ENCODE results near the gene DOC2B.
"Not testable (repeated sequence)": the region's sequence is repeated elsewhere in the genome, so short reads cannot be mapped to it uniquely, and the experiment has no call there.

DOC2B gene

DNA sequence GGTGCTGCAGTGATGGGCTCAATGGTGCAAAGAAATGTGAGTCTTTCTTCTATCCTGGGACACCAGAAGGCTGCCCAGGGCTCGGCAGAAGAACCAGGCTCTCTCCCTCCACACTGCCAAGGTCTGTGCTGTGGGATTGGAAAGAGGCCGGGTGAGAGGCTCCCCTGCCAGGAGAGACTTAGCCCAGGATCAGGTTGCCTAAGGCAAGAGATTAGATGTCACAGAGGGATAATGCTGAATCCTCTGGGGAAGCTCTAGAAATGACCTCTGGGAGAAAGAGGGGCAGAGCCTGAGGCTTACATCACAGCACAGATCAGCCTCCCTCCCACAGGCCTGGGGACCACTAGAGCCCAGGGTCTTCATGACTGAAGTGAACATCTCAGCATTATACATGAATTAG is 5.7 kb upstream of the DOC2B start:
- no peak for DNase-seq

DNA sequence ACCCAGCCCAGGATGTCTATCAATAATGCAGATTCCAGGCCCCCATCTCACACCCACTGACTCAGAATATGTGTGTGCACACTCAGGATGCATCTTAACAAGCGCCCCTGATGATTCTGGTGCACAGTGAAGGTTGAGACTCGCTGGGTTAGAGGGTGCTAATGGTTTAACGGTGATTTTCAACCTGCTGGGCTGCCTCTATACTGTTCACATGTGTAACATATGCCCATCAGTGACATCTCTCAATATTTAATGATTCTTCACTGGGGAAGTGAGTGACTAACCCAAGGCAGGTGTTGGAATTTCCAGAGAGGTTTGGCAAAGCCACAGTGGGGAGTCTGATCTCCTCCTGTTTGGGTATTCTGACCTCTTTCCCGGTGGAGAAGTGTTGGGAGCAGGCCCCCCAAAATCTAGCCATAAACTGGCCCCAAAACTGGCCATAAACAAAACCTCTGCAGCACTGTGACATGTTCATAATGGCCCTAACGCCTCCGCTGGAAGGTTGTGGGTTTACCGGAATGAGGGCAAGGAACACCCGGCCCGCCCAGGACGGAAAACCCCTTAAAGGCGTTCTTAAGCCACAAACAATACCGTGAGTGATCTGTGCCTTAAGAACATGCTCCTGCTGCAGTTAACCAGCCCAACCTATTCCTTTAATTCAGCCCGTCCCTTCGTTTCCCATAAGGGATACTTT is 4.1 kb upstream of the DOC2B start:
- DNase-seq = no peak

DNA sequence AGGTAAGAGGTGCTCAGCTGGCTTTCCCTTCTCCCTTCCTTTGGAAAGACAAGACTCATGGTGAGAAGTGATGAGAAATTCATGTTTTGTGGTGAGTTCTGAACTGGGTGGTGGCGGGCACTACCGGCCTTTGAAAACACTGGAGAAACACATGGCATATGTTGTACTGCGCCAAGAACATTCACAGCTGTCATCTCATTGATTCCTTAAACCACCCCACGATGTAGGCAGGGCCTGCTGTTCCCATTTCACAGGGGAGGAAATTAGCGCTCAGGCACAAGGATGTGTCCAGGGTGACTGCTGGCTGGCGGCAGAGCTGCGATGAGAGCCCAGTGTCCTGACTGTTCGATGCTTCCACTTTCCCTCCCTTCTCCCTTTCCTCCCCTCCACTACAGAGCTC is 1.6 kb upstream of the DOC2B start:
- DNase-seq = no peak

DNA sequence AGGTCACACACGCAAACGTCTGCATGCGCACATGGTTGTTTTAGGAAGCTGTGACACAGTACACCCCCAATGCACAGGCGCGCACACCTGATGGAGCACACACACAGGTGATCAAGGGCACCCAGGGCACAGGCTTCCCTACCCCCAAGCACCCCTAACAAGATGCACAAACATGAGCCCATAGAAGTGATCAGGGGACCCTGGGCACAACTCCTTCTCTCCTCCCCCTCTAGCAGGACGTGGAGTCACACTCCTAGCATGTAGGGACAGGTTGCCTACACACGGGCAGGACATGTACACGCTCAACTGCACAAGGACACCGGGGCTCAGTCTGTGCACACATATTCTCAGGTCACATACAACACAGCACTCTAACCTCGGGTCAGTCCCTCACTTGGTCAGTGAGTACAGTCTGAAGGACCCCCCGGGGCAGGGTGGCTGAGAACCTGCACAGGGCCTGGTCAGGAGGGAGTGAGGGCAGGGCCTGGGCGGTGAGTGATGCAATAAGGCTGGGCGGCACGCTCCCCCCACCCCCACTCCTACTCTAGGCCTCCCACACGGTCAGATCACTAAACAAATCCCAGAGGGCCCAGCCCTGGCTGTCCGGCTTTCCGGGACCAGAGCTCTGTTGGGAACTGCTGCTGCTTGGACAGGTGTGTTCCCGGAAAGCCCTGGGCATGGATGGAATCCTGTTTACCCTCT is 751 bp upstream of the DOC2B start:
- DNase-seq = no peak

DNA sequence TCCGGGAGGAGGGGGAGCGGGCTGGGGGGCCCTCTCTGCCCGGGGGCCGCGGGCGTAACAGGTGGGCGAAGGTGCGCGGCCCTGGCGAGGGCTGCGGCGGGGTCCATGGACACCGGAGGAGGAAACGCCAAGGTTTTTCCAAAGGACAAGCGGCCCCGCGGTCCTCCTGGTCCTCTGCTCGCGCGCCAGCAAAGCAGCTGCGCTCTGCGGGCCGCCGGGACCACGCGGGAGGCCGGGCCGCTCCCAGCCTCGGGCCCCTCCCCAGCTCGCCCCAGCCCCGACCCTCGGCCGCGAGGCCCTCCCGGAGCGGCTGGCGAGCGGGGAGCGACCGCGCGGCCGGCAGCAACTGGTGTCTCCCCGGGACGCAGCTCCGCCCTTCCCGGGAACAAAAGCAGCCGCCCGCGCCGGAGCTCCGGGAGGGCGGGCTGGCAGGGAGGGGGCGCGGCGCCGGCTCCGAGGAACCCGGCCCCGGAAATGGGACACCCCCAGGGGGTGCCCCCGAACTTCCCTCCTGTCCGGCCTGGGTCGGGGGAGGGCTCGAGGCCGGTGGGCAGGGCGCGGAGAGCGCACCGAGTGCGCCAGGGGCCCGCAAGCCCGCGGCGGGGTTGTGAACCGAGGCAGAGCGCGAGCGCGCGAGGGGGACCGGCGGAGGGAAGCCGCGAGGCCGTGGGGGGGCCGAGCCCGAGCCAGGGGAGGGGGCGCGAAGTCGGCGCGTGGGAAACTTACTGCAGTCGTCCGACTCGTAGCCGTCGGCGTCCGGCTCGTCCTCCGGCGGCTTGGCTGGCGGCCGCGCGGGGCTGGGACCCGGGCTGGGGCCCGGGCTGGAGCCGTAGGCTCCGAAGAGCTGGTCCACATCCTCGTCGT is 837 bp downstream of the DOC2B start:
- DNase-seq = no peak

DNA sequence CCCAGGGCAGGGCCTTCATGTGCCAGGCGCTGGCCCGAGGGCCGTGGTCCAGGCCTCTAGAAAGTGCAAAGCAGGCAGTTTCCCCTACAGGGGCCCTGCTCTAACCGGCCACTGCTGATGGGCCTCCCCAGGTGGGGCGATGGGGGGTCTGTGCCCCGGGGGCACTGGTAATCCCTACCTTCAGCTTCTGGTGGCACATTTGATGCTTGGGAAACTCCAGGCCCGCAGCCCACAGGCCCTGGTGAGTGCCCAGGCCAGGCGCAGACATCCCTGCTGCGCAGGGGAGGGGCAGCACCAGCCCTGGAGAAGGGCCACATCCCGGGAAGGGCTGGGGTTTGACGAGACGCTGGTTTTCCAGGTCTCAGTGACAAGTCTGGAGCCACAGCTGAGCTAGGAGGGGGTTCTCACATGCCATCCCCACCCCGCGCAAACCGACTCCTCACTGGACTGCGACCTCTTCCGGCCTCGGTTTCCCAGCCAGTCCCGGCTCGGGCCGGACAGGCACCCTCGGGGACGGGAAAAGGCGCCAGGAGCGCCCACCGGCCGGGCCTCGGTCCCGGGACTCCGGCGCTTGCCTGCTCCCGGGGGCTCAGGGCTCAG is 1.6 kb downstream of the DOC2B start:
- DNase-seq = no peak

DNA sequence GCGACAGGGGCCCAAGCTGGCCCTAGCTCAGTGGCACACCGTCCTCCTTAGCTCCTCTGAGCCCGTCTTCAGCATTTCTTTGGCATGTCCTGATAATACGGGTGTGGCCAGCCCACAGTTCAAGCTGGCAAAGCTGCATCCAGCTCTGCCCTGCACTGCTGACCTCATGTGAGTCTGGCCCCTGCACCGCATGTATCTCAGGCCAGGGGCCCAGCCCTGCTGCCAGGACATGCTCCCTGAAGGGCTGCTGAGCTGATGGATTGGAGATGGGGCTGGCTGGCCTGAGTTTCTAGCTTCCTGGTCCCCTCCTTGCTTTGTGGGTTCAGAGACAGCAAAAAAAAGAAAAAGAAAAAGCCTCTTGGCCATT is 2.4 kb downstream of the DOC2B start:
- DNase-seq = no peak

DNA sequence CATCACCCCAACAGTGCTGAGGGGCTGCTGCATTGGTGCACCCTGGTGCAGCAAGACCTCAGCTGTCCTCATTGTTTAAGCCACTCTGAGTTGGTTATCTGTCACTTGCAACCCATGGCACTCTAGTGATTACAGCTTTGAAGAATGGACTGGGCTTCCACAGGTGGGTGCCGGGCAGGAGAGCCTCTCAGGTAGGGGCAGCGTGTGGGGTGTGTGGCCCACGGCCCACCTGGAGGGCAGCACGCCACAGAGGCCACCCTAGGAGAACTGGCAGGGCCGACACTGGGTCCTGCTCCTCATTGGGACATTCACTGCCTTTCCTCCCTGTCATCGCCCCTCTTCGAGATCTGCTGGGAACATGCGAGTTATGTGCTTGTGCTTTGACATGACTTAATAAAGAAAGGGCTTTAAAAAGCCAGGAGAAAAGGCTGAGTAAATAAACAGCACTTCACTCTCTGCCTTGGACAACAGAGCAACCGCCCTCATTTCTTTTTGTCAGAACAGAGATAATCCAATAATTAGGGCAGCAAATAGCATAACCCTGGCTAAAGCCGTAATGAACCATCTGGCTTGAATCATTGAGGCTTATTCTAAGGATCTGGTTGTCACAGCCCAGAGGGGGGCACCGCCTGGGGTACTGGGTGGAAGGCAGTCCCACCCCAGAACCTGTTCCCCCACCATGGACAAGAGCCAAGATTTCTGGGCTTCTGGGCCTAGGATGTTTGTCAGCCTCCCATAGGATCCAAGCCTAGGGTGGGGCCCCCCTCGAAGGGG is 3.0 kb downstream of the DOC2B start:
- DNase-seq = no peak

DNA sequence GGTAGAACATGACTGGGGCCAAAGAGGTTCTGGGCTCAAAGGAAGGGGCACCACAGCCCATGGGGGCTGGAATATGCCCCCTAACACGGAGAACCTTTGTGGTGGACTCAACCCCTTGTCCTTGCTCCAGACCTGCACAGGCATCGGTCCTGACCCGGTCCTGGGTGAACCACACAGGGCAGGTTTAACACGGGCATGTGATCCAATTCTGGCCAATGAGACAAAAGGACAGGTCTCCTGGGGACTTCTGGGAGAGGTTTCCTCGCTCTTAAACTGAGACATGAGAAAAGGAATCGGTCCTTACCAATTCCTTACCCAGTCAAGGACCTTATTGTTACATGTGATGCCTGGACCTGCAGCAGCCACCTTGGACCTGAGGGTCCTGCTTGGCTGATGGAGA is 3.7 kb downstream of the DOC2B start:
- no peak for DNase-seq

DNA sequence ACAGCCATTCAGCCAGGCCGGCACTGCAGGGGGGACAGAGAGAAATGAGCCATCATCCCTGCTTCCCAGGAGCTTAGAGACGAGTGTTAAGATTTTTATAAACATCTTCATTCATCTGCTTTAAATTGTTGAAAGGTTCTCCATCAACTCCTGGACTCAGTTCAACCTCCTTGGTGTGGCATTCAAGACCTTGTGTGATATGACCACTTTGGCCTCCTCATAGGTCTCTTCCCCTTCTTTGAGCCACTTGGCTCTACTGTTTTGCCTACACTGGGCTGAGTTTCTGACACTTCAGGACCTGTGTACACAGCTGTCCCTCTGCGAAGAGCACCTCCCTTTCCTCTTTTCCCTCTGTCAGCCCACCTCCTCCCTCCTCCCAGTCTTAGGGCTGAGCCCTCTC is 4.3 kb downstream of the DOC2B start:
- DNase-seq = no peak

DNA sequence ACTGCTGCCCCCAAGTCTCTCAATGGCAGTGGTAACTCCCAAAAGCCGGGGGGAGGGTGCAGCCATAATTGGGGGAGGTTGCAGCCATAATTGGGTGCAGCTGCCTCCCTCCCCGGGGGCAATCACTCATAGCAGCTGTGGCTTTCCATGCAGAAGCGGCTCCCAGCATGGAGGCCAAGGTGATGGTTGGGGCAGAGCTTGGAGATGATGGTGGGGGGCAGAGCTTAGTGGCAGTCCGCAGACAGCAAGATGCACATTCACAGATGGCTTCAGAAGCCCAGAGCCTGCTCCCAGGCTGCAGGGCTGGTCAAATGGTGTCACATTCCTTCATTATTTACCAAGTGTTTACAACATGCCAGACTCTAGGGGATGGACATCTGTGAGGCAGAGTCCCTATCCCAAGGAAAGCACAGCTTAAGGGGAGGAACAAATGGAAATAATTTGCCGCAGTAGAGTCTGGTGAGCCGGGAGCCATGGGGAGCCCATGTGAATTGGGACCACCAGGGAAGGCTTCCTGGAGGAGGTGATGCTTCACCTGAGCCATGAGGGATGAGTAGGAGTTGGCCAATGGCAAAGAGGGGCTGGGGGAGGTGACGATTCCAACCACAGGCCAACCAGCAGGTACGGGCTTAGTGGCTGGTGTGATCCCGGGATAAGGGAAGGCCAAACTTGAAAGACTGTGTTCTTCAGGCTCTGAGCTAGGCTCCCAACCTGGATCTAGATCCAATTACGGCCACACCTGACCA is 8.1 kb downstream of the DOC2B start:
- DNase-seq = no peak

DNA sequence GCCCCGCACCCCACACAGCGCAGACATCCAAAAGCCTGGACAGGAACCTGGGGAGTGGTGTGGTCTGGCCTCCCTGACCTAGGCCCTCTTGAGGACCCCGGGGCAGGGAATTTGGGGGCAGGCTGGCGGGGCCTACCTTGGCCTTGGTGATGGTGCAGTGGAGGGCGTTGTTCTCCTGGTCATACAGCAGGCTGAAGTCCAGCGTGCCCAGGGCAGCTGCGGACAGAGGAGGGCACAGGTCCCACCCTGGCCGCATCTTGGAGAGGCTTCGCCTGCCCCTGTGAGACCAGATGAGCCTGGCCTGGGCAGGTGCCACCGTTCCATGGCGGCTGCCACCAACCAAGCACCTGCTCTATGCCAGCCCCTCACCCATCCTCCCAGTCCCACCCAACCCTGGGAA is 9.0 kb downstream of the DOC2B start:
- no peak for DNase-seq

DNA sequence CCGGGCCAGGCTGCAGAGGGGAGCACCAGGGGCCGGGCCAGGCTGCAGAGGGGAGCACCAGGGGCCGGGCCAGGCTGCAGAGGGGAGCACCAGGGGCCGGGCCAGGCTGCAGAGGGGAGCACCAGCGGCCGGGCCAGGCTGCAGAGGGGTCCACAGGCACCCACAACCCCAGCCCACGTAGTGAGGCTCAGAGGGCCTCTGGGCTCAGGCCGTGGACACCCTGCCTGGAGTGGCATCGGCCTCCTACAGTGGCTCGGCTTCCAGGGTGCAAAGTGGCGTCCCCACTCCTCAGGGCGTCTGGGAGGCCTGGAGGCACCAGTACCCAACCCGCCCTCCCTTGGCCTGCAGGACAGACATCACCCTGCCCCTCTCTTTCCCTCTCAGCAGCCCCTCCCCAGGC is 9.6 kb downstream of the DOC2B start:
- no peak for DNase-seq

DNA sequence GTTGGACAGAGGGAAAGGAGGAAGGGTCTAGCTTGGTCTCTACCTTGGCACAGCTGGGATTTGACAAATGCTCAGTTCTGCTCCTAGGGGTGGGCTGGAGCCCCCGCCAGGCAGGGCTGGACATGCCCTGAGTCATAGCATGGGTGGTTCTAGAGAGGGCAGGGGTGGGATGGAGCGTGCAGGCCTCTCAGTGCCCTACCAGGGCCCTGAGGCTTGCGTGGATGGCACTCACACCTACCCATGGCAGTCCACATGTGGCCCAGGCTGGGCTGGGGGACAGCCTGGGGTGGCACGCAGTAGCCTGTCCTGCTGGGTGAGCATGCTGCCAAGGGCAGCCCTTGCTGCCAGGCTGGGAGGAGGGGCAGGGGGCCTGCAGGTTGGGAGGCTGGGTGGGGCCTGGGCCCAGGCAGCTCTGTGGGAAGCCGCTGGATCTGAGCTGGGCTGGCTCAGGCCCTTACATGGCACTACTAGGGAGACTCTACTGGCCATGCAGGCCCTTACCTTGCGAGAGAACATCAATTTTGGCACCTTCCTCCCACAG is 11.2 kb downstream of the DOC2B start:
- no peak for DNase-seq

DNA sequence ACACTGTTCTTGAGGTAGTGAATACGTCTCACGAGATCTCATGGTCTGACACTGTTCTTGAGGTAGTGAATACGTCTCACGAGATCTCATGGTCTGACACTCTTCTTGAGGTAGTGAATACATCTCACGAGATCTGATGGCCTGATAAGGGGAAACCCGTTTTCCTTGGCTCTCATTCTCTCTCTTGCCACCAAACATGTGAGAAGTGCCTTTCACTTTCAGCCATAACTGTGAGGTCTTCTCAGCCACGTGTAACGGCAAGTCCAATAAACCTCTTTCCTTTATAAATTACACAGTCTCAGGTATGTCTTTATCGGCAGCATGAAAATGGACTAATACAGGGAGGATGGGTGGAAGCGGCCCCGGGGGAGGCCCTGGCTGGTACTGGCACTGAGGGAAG is 12.8 kb downstream of the DOC2B start:
- not testable (repeated sequence) for DNase-seq

DNA sequence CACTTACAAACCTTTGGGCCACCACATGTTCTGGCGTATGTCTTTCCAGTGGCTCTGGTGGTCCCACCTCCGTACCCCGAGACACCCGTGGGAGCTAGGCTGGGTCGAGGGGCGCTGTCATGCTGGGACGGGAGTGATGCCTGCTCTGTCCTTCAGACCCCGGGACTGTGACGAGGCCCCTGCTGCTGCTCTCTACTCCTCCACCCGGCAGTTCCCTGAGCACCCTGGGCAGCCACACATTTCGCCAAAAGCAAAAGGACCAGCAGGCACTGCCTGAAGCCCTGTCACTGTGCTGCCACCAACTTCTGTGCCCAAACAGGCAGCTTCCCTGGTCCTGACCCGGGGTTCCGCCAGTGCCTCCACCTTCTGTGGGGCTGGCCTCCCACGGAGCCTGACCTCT is 15.5 kb downstream of the DOC2B start:
- no peak for DNase-seq

DNA sequence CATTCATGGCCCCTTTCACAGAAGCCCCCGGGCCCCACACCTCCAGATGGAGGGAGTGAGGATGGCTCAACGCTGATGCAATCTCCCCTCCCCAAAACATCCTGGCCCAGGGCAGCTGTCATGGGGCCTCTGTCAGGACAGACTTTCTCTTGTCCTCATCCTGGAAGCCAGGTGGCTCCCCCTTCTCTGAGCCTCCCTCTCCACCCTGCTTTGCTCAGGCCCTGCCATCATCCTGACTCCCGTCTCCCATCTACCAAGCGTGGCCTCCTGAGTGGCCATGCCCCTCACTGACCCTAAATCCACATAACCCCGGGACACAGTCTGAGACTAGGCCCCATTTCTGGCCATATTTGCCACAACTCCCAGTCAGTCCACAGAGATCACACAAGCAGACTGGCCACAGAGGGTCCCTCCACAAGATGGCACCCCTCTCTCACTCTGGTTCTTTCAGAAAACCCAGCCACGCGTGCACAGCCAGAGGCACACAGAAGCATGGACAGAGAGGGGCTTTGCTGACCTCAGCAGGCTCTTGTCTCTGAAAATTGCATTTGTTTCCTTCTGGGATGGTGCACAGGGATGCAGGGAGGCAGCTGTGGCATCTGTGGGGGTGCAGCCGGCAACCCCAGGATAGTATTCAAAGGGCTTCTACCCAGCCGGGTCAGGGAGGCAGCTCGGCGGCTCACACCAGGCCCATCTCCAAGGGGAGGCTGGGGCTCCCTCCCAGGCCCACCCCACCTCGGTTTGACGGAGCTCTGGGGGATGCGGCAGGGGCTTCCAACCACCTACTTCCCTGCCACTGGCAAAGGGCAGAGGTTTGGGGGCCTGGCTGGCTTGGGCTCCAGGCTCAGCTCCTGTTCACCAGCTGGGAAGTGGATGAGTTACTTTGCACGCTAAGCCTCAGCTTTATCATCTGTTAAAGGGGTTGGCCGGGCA is 16.9 kb downstream of the DOC2B start:
- no peak for DNase-seq

DNA sequence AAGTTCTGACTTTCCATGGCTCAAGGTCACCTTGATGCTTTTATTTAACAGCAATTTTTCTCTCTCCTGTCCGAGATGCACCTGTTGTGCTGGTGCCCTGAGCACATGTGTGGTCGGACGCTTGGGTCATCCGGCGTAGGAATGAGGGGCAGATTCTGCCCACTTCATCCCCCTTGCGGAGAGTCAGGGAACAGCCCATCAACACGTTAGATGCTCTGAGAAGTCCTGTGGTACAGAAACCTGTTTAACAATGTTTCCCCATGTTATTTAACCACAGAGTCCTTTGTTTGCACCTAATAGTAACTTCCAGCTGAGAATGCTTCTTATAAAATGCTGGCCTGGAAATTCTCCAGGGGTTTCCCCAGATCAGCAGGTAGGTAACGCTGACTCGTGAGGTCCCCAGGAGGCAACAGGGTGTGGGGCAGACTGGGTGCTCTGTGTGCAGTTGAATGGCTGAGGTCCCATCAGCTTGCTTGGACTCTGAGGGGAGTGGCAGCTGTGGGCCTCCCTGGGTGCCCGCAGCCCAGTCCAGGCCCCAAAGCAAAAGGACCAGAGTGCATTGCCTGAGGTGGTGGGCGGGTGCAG is 17.8 kb downstream of the DOC2B start:
- DNase-seq = no peak

DNA sequence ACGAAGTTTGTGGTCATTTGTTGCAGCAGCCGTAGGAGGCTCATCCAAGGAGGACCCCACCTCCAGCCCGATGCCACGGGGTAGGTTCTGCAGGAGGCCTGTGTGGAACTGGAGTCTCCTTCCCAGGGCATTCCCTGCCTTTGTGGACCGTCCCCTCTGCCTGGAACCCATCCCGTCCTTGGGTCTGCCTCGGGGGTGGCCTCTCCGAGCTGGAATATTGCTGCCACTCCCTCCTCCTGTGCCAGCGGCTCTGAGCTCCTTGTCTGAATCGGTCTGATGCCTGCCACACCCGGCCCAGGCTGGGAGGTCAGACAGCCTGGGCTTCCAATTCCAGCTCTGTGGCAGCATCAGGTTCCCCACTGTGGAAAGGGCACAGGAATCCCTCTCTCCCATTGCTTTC is 18.8 kb downstream of the DOC2B start:
- no peak for DNase-seq

DNA sequence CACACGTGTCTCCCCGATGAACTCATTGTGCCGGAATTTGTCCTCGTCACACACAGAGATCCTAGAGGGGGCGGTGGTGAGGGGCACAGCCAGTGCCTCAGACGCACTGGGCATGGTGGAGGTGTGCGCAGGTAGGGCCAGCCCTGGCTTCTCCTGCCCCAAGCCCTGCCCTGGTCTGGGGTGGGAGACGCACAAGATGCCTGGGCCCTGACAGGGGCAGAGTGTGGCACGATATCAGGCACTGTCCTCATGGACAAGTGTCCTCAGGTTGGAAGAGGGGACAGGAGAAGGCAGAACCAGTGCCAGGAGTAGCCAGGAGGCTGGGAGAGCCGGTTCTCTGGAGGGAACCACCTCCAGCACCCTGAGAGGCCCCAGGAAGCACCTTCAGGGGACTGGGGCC is 20.0 kb downstream of the DOC2B start:
- DNase-seq = no peak

All from activated T-cell treated with anti-CD3 and anti-CD28 coated beads for 4 hours (primary cell).